Cardiac muscle cell (in vitro differentiated cells and primary cell): ENCODE results near the gene RCL1. TPM values are rescaled to one million over a fixed set of nuclear protein-coding genes. Genes with fewer than 3 reads are reported as not detected.

Experiments
- DNase-seq, 2 donors: peaks; one replicate each; pipeline versions ENCODE4 v3.0.0 to v3.0.0-alpha.2; 2010 to 2017; ENCODE audit warnings: low read depth in 1 of 2, low spot score in 1 of 2
- H3K27ac ChIP-seq: fragments of 200-600 bp; sonication (generic); 2 replicates; pipeline ENCODE4 v1.5.1; 2016
- H3K27me3 ChIP-seq: fragments of 200-600 bp; sonication (generic); 2 replicates; pipeline ENCODE4 v1.6.0; 2016; ENCODE audit warnings: control low read depth
- H3K36me3 ChIP-seq: fragments of 200-600 bp; sonication (generic); 2 replicates; pipeline ENCODE4 v1.5.1; 2016; ENCODE audit warnings: control low read depth
- H3K4me1 ChIP-seq: fragments of 200-600 bp; sonication (generic); 2 replicates; pipeline ENCODE4 v1.8.1; 2017; ENCODE audit warnings: low read depth, mild to moderate bottlenecking, mixed run types
- H3K4me3 ChIP-seq: fragments of 200-600 bp; sonication (generic); 2 replicates; pipeline ENCODE4 v1.5.1; 2016; ENCODE audit warnings: mild to moderate bottlenecking
- H3K9me3 ChIP-seq: fragments of 200-600 bp; sonication (generic); 2 replicates; pipeline ENCODE4 v1.5.1; 2017; ENCODE audit warnings: low read depth, mild to moderate bottlenecking, control low read depth
- polyA plus RNA-seq: library from polyadenylated mRNA; unstranded; fragments of >200 nt; fragmentation: Nextera tagmentation; extraction: Ambion mirVana; gene quantifications from 2 replicates; pipeline ENCODE4 v1.2.1, GENCODE V29; 2016
- total RNA-seq: library from RNA; depleted of rRNA; stranded (reverse); fragments of >200 nt; gene quantifications from 2 replicates; pipeline ENCODE4 v1.2.3, GENCODE V29; 2016
- TF ChIP-seq, protein P1 (sequence below): IDR thresholded peaks from 2 replicates; pipeline ENCODE4 v1.5.1; 2012; ENCODE audit warnings: low read depth, mild to moderate bottlenecking, low read length

RCL1 gene
- total and polyA plus RNA-seq, 2 experiments from 2014 or later = 15.1 to 17.9 TPM

DNA sequence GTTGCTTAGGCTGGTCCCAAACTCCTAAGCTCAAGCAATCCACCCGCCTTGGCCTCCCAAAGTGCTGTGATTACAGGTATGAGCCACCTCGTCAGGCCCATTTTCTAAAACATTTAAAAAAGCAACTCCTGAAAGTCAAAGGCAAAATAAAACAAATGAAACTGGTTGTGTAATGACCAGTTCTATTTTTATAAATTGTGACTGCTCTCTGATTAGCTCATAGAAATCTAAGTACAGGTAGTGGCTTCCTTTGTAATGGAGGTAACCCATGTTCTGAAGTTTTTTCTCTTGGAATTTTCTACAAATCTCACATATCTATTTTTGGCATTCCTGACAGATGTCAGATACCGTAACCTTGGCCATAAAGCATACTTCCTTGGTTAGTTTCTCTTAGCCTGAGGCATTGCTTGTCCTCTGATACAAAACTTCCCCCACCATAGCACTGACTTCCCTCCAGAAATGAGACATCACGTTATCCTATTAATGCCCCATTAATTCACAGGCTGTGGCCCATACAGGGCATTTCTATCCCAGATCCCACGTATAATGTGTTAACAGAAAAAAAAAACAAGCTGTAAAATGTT, 37.6 kb upstream of the RCL1 start:
- Histone ChIP-seq H3K27ac (no peak overlapping the region), H3K27me3 (no peaks in the 10 kb centered on the region), H3K4me3 (no peak overlapping the region), H3K36me3 (no peaks in the 10 kb centered on the region), H3K4me1 (peaks cover 3% of the 10 kb centered on the region), H3K9me3 (no peaks in the 10 kb centered on the region)
- TF ChIP-seq, protein P1, sequence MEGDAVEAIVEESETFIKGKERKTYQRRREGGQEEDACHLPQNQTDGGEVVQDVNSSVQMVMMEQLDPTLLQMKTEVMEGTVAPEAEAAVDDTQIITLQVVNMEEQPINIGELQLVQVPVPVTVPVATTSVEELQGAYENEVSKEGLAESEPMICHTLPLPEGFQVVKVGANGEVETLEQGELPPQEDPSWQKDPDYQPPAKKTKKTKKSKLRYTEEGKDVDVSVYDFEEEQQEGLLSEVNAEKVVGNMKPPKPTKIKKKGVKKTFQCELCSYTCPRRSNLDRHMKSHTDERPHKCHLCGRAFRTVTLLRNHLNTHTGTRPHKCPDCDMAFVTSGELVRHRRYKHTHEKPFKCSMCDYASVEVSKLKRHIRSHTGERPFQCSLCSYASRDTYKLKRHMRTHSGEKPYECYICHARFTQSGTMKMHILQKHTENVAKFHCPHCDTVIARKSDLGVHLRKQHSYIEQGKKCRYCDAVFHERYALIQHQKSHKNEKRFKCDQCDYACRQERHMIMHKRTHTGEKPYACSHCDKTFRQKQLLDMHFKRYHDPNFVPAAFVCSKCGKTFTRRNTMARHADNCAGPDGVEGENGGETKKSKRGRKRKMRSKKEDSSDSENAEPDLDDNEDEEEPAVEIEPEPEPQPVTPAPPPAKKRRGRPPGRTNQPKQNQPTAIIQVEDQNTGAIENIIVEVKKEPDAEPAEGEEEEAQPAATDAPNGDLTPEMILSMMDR = no peak
- no peak for DNase-seq

DNA sequence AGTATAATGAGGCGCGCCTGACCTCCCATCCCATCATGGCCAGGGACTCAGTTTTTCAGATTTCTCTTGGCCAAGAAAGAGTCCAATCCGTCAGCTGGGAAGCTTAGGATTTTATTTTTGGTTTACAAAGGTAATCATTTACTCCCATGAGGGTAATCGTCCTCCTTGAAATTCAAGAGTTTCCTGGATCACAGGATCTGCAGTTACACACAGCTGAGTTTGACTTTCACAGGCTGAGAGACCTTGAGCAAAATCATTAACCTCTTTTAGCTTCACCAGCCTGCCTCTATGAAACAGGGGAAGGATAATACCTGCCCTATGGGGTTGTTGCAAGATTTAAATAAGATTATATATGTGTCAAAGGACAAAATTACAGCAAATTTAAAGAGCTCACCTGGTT, 36.3 kb upstream of the RCL1 start:
- H3K4me3 ChIP-seq = no peak overlapping the region
- no peak for DNase-seq
- H3K27me3 ChIP-seq = no peaks in the 10 kb centered on the region
- H3K9me3 ChIP-seq = no peaks in the 10 kb centered on the region
- H3K27ac ChIP-seq = no peak overlapping the region
- no peaks in the 10 kb centered on the region for H3K36me3 ChIP-seq
- peaks cover 3% of the 10 kb centered on the region for H3K4me1 ChIP-seq
- TF ChIP-seq, protein P1 = no peak

DNA sequence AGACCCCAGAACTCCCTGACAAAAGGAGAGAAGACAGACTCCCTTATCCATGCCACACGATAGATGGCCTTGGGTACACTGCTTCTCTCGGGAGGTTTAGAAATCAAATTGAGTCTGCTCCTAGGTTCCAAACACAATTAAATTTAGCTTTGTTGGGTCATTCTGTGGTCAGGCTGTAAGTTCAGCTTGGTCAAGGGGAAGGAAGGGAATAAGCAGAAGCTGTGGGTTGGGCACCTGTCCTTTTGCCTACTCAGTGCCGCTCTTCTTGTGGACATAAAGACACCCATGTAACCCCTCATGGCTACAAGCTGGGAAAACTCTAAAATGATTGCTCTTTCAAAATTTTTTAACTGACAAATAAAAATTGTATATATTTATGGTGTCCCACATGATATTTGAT, 32.6 kb upstream of the RCL1 start:
- Histone ChIP-seq H3K9me3 (no peaks in the 10 kb centered on the region), H3K27ac (no peak overlapping the region)

GRCh38 chr9:4762108-4762885, 30.4 kb upstream of the RCL1 start:
- TF ChIP-seq, protein P1 = peak; percentile 77
- H3K36me3 ChIP-seq = no peaks in the 10 kb centered on the region
- peak; percentile 70 to 83 for DNase-seq
- H3K4me1 ChIP-seq = peaks cover 5% of the 10 kb centered on the region
- no peaks in the 10 kb centered on the region for H3K27me3 ChIP-seq
- no peak overlapping the region for H3K4me3 ChIP-seq
- H3K27ac ChIP-seq = no peak overlapping the region
- no peaks in the 10 kb centered on the region for H3K9me3 ChIP-seq

More for the DNA sequence above, 32.6 kb upstream of the RCL1 start:
- H3K27me3 ChIP-seq = no peaks in the 10 kb centered on the region
- H3K4me1 ChIP-seq = peaks cover 7% of the 10 kb centered on the region
- H3K36me3 ChIP-seq = no peaks in the 10 kb centered on the region
- TF ChIP-seq, protein P1 = no peak
- no peak overlapping the region for H3K4me3 ChIP-seq
- DNase-seq = no peak

DNA sequence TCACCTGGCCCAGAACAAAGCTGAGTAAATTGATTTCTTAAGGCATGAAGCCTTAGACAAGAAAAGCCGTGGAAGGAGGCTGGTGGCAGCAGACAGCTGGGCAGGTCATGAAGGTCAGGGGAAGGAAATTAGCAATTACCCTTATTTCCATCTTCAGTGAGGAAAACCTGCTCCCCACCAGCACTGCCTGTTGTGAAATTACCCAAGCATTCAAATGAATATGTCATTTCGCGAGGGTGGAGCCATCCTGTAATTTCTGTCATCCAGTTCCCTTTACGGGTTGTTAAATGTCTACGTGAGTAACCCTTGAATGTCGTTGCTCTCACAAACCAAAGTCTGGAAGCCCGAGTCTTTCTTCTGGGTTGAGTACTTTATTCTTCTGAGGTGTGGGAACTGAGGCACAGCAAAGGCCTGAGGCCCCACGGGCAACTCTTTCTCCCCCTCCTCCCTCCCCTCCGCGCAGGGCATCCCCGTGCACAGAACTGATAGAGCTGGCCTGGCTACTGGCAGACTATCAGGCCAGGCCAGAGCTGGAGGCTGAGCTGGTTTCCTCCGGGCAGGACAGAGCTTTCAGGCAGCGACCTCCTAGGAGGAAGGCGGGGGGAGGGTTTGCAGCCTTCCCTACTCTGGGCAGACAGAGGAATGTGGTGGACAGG, 29.7 kb upstream of the RCL1 start:
- no peaks in the 10 kb centered on the region for H3K9me3 ChIP-seq
- H3K27me3 ChIP-seq = no peaks in the 10 kb centered on the region
- H3K27ac ChIP-seq = no peak overlapping the region
- no peak overlapping the region for H3K4me3 ChIP-seq
- TF ChIP-seq, protein P1 = no peak
- peak; percentile 13 to 49 for DNase-seq
- peaks cover 5% of the 10 kb centered on the region for H3K4me1 ChIP-seq
- no peaks in the 10 kb centered on the region for H3K36me3 ChIP-seq
